Natural killer cell (primary cell): ENCODE data around the gene GPLD1. TPM values are rescaled to one million over a fixed set of nuclear protein-coding genes. Genes with fewer than 3 reads are reported as not detected.

Experiments used
- ATAC-seq, 3 donors: fragments of 150-1000 bp in 2 of 3; fragments of 200-7000 bp in 1 of 3; cut with Tn5 transposase; 1 replicate in 1 of 3; 2 replicates in 2 of 3; pipeline ENCODE4 v1.10.0; 2021; ENCODE audit warnings: mild to moderate bottlenecking in 2 of 3, moderate library complexity in 2 of 3
- DNase-seq, 2 donors: peaks; one replicate each; pipeline versions ENCODE4 v3.0.0 to v3.0.0-alpha.2; 2013 to 2021; ENCODE audit warnings: mixed read lengths in 1 of 2
- H3K27ac ChIP-seq: one replicate; pipeline ENCODE4 v1.5.1; 2013; ENCODE audit warnings: mild to moderate bottlenecking, low read length
- H3K27me3 ChIP-seq: one replicate; pipeline ENCODE4 v1.6.1; 2013; ENCODE audit warnings: low read length; ENCODE audit not compliant: control insufficient read depth, insufficient read depth
- H3K36me3 ChIP-seq: one replicate; pipeline ENCODE4 v1.6.1; 2013; ENCODE audit warnings: low read length; ENCODE audit not compliant: control insufficient read depth, insufficient read depth
- H3K4me1 ChIP-seq: one replicate; pipeline ENCODE4 v1.6.1; 2013; ENCODE audit warnings: low read length; ENCODE audit not compliant: control insufficient read depth, insufficient read depth
- H3K4me3 ChIP-seq: one replicate; pipeline ENCODE4 v1.5.1; 2013; ENCODE audit warnings: low read length
- H3K9me3 ChIP-seq: one replicate; pipeline ENCODE4 v1.6.1; 2013; ENCODE audit warnings: low read length; ENCODE audit not compliant: control insufficient read depth, insufficient read depth
- H3K27ac Mint-ChIP-seq, 2 donors: one replicate each; pipeline ENCODE4 v1.8.0; 2022; ENCODE audit warnings: mild to moderate bottlenecking in 2 of 2, mixed read lengths in 2 of 2, moderate library complexity in 1 of 2
- H3K27me3 Mint-ChIP-seq, 2 donors: one replicate each; pipeline ENCODE4 v1.8.0; 2022; ENCODE audit warnings: low read depth in 2 of 2, mixed read lengths in 2 of 2
- H3K36me3 Mint-ChIP-seq: one replicate; pipeline ENCODE4 v1.8.0; 2022; ENCODE audit warnings: mixed read lengths
- H3K4me1 Mint-ChIP-seq, 2 donors: one replicate each; pipeline ENCODE4 v1.8.0; 2022; ENCODE audit warnings: mixed read lengths in 2 of 2
- H3K4me3 Mint-ChIP-seq: one replicate; pipeline ENCODE4 v1.8.0; 2022; ENCODE audit warnings: mild to moderate bottlenecking, moderate library complexity, mixed read lengths
- H3K9me3 Mint-ChIP-seq, 2 donors: one replicate each; pipeline ENCODE4 v1.8.0; 2022; ENCODE audit warnings: mixed read lengths in 2 of 2
- CTCF ChIP-seq: fragments of 200-600 bp; IDR thresholded peaks from one replicate; pipeline ENCODE4 v1.8.0; 2022; ENCODE audit warnings: antibody characterized with exemption
- WGBS: methylation state at CpG from one replicate; pipeline ENCODE4 v1.1.7; 2013; ENCODE audit warnings: missing lambda C conversion rate; ENCODE audit not compliant: insufficient coverage; 5-methylcytosine and 5-hydroxymethylcytosine counted together
- intact Hi-C: fragments of 100-400 bp; cut with micrococcal nuclease; formaldehyde crosslinking; loops from one replicate; pipeline ENCODE4 v1.14.2; 2022
- total RNA-seq, 4 donors: library from RNA; stranded (reverse); fragments of 120-200 nt in 1 of 4; gene quantifications; one replicate each; pipeline versions ENCODE4 v1.2.3 to v1.2.4, GENCODE V29; 2013 to 2022

The GPLD1 gene
- total RNA-seq, 3 donors from 2014 or later (not counting 1 experiment from before 2014, with no cell fraction given): 0.86 to 1.3 (median 0.88) TPM

GRCh38 chr6:24397631-24398030, 91.7 kb downstream of the GPLD1 start:
- no peaks in the 10 kb centered on the region for H3K9me3 Mint-ChIP-seq
- H3K4me1 ChIP-seq: peaks cover 2% of the 10 kb centered on the region
- H3K27ac Mint-ChIP-seq: no peak overlapping the region
- H3K9me3 ChIP-seq: no peaks in the 10 kb centered on the region
- H3K27me3 Mint-ChIP-seq: peaks cover 38 to 58% of the 10 kb centered on the region in 2 donors
- intact Hi-C loops: no loop called here
- no peaks in the 10 kb centered on the region for H3K36me3 ChIP-seq
- TF ChIP-seq CTCF: no peak
- H3K4me1 Mint-ChIP-seq: no peaks in the 10 kb centered on the region
- DNase-seq: no peak
- no peaks in the 10 kb centered on the region for H3K36me3 Mint-ChIP-seq
- 93% methylated on average over 1 of the region's 1 CpG for WGBS
- H3K27ac ChIP-seq: no peak overlapping the region
- H3K27me3 ChIP-seq: peaks cover 4% of the 10 kb centered on the region
- H3K4me3 Mint-ChIP-seq: no peak overlapping the region
- ATAC-seq: no peak
- no peak overlapping the region for H3K4me3 ChIP-seq

GRCh38 chr6:24396824-24397223, 92.6 kb downstream of the GPLD1 start:
- DNase-seq (no peak), ATAC-seq (no peak)
- Mint-ChIP-seq H3K36me3 (no peaks in the 10 kb centered on the region), H3K4me1 (no peaks in the 10 kb centered on the region), H3K9me3 (no peaks in the 10 kb centered on the region), H3K27ac (no peak overlapping the region), H3K4me3 (no peak overlapping the region), H3K27me3 (peaks cover 38 to 58% of the 10 kb centered on the region in 2 donors)
- Histone ChIP-seq H3K27me3 (peaks cover 4% of the 10 kb centered on the region), H3K4me3 (no peak overlapping the region), H3K27ac (no peak overlapping the region), H3K4me1 (no peaks in the 10 kb centered on the region), H3K36me3 (no peaks in the 10 kb centered on the region), H3K9me3 (no peaks in the 10 kb centered on the region)
- intact Hi-C loops: no loop called here
- no peak for TF ChIP-seq CTCF
- 90% methylated on average over 1 of the region's 1 CpG for WGBS

- H3K4me1 ChIP-seq: no peaks in the 10 kb centered on the region
- peaks cover 4% of the 10 kb centered on the region for H3K27me3 ChIP-seq
- Mint-ChIP-seq H3K9me3 (no peaks in the 10 kb centered on the region), H3K27me3 (peaks cover 35 to 45% of the 10 kb centered on the region in 2 donors), H3K36me3 (no peaks in the 10 kb centered on the region), H3K4me3 (no peak overlapping the region), H3K4me1 (no peaks in the 10 kb centered on the region), H3K27ac (no peak overlapping the region)
- no peaks in the 10 kb centered on the region for H3K36me3 ChIP-seq
- TF ChIP-seq CTCF: no peak
- H3K4me3 ChIP-seq: no peak overlapping the region
- WGBS: 86% methylated on average over 4 of the region's 4 CpGs
- H3K27ac ChIP-seq: no peak overlapping the region
- intact Hi-C loops: no loop called here
- ATAC-seq (no peak), DNase-seq (no peak)
- H3K9me3 ChIP-seq: no peaks in the 10 kb centered on the region
These were observed 94.5 kb downstream of the GPLD1 start for GRCh38 chr6:24394780-24395437.
